HG03520 (cell line): Measurements from ENCODE around the gene IFIT2.
A peak's percentile ranks its signal among the peaks of the same experiment; 100 is the strongest.
"Not testable (repeated sequence)": the region's sequence is repeated elsewhere in the genome, so short reads cannot be mapped to it uniquely, and the experiment has no call there.

Experiments used
- ATAC-seq: cut with Tn5 transposase; IDR thresholded peaks from one replicate; pipeline ENCODE4 v1.9.1; 2021; ENCODE audit warnings: mild to moderate bottlenecking, moderate library complexity; ENCODE audit not compliant: unreplicated experiment

Gene IFIT2

GRCh38 chr10:89337484-89337883, 35.6 kb downstream of the IFIT2 start:
- ATAC-seq = no peak

DNA sequence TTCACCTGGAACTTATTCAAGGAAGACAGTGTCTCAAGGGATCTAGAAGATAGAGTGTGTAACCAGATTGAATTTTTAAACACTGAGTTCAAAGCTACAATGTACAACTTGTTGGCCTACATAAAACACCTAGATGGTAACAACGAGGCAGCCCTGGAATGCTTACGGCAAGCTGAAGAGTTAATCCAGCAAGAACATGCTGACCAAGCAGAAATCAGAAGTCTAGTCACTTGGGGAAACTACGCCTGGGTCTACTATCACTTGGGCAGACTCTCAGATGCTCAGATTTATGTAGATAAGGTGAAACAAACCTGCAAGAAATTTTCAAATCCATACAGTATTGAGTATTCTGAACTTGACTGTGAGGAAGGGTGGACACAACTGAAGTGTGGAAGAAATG, 36.9 kb downstream of the IFIT2 start:
- ATAC-seq = no peak

DNA sequence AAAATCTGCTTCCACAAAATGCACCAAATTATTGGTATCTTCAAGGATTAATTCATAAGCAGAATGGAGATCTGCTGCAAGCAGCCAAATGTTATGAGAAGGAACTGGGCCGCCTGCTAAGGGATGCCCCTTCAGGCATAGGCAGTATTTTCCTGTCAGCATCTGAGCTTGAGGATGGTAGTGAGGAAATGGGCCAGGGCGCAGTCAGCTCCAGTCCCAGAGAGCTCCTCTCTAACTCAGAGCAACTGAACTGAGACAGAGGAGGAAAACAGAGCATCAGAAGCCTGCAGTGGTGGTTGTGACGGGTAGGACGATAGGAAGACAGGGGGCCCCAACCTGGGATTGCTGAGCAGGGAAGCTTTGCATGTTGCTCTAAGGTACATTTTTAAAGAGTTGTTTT, 38.0 kb downstream of the IFIT2 start:
- no peak for ATAC-seq

DNA sequence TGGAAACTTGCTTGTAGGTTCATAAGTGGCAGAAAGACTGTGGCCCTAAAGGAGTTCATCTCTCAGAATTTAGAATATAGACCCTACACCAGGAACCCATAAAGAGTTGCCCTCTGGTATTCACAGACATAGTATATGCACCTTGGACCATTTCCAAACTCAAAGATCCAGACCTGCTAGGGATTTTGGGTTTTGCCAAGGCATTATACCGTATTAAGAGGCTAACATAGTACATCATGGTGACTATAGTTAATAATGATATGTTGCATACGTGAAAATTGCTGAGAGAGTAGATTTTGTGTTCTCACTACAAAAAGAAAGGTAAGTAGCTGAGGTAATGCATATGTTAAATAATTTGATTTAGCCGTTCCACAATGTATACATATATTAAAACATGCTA, 39.8 kb downstream of the IFIT2 start:
- no peak for ATAC-seq

DNA sequence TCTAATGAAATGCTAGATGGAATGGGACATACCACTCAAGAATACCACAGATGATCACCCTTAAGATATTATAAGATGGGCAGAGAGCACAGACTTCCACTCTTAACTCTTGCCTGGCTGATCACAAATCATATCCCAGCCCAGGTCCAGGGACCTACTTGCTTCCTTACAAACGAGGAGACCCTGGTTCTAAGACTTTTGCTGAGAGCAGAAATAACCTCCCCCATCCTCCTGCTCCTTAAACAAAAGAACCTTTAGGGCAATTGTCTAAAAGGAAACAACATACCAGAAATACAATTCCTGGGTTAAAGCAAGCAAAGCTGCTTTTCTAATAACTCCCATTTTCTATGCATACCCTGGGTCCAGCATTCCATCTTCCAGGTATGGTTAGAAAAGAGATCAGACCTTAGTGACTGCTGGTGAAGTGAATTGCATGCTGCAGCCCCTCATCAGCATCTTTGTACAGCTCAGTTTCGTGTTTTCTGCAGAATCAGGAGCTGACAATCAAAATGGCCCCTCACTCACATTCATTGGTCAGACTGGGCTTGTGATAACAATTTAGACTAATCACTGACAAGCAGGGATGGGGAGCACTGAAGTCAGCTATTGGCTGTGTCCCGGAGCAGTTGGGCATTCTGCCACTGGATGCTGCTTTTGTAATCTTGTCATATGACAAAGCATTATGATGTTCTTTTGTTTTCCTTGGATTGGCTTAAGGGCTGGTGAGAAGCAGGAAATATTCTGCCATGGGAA, 40.5 kb downstream of the IFIT2 start:
- no peak for ATAC-seq

DNA sequence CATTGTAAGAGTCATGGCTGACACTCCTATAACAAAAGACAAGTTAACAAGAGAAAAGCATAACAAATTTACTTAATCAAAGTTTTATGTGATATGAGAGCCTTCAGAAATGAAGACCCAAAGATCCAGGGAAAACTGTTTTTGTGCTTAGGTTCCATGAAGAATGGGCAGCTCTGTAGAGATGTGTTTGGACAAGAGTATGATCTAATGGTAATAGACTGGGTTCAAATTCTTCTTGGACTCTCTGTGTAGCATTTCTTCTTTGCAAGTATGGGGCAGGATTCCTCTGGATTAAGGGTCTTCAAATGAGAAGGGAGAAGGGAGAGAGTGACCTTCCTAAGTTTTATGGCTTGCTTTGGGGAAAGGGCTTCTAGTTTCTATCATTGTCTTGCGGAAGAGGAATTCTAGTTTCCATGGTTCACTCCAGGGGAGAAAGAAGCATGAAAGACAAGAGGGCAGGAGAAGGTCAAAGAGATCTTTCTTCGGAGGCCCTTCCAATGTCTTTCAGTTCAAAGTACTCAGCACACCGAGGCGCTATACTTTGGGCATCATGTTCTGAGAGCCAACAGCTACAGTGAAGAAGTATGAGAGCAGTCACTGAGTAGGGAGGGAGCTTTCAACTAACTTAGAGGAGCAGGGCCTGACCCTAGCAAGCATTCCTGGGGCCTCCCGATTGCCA, 41.4 kb downstream of the IFIT2 start:
- no peak for ATAC-seq

- ATAC-seq = no peak
These were observed 42.3 kb downstream of the IFIT2 start for GRCh38 chr10:89344156-89344555.

GRCh38 chr10:89345367-89346000, 43.6 kb downstream of the IFIT2 start:
- ATAC-seq = no peak

GRCh38 chr10:89346405-89347254, 44.8 kb downstream of the IFIT2 start:
- ATAC-seq = no peak

DNA sequence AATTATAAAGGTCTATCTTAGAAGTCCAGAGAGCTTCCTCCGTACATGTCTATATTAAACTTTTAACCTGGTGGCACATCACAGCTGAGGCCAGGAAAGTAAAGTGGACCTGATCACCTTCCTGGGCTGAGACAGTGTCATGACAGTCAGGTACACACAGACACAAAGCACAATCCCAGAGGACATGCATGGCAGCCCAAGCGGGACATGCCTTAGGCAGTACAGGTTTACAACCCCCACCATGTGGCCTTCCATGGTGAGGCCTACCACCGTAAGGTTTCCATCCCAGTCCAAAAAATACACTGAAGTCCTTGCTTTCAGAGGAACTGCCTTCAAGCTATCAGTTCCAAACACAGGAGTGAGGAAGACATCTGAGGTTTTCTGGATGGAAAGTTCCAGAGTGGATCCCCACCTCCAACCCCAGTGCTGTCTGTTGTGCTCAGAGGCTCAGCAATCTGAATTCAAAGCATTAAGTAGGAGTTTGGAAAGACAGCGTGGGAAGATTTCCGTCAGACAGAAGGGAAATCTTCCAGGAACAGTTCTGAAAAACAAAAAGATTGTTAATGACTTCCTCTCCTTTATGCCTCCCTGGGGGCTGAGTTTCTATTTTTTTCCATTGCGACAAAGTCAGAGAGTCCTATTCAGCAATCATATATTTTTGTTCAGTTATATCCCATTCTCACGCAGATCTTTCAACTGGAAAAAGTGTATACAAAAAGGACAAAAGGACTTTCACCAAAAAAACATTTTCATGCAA, 46.0 kb downstream of the IFIT2 start:
- ATAC-seq = no peak

- no peak for ATAC-seq
These were observed 46.6 kb downstream of the IFIT2 start for GRCh38 chr10:89348481-89348880.

DNA sequence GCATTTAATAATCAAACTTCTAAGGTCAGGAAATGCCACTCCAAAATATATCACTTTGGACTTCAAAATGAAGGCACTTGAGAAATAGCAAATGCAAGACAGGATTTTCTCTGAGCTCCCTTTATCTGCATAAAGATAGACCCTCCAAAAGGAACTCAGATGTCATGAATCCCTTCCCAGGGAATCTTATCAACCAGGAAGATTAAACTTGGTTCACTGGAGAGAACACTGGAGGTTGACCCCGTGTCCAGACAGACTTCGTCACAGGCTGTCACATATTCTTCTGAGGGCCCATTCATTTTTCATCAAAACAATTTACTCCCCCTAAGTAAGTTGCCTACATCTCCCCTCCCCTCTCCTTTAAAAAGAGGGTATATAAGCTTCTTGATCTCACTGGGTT, 47.1 kb downstream of the IFIT2 start:
- no peak for ATAC-seq

GRCh38 chr10:89350631-89351315, 48.9 kb downstream of the IFIT2 start:
- not testable (repeated sequence) for ATAC-seq

GRCh38 chr10:89351412-89351779, 49.5 kb downstream of the IFIT2 start:
- peak; percentile 90 for ATAC-seq

- no peak for ATAC-seq
These were observed 50.1 kb downstream of the IFIT2 start for GRCh38 chr10:89351780-89352597.

DNA sequence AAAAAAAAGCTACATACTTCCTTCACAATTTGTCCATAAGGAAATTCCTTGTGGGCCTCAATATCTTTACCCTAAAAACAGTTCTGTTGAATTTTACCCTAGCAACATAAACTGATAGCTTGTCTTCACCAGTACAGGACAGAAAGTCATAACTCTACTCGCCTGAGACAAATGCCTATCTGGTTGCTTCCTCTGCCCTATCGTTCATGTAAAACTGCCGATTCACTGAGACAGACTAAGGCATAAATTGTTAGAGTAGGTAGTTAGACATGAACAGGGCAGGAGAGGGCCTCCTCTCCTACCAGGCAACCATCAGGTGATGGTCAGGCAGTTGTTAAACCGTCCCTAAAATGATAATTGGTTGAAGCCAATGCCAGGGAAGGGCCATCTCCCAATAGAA, 51.0 kb downstream of the IFIT2 start:
- ATAC-seq = no peak

DNA sequence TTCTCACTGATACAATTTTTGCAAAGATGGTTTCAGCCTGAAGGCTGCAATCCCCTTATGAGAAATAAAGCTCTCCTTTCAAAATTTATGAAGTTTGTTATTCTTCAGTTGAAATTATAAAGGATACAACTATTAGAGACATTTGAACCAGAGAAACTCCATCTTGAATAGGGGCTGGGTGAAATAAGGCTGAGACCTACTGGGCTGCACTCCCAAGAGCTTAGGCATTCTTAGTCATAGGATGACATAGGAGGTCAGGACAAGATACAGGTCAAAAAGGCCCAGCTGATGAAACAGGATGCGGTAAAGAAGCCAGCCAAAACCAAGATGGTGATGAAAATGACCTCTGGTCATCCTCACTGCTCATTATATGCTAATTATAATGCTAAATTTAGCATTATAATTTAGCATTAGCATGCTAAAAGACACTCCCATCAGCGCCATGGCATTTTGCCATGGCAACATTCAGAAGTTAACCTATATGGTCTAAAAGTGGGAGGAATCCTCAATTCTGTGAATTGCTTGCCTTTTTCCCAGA, 53.6 kb downstream of the IFIT2 start:
- no peak for ATAC-seq

GRCh38 chr10:89357096-89357495, 55.2 kb downstream of the IFIT2 start:
- no peak for ATAC-seq

- no peak for ATAC-seq
These were observed 56.1 kb downstream of the IFIT2 start for GRCh38 chr10:89357975-89358374.
